NOMO-1 treated with DMSO at 0.1 percent for 48 hours (cell line): ENCODE measurements around the gene PKD1L1.

Experiments used
- DNase-seq: peaks from one replicate; lab custom pipeline; 2025; ENCODE audit not compliant: unreplicated experiment; lab: John Stamatoyannopoulos, UW

PKD1L1 gene

GRCh38 chr7:47907981-47908616 is 40.2 kb downstream of the PKD1L1 start:
- no peak for DNase-seq

- DNase-seq = no peak
These were observed 41.4 kb downstream of the PKD1L1 start for GRCh38 chr7:47906883-47907282.

GRCh38 chr7:47905076-47905920 is 43.0 kb downstream of the PKD1L1 start:
- no peak for DNase-seq

GRCh38 chr7:47902013-47902412 is 46.3 kb downstream of the PKD1L1 start:
- DNase-seq = no peak

GRCh38 chr7:47901542-47901941 is 46.7 kb downstream of the PKD1L1 start:
- no peak for DNase-seq

- DNase-seq = no peak
These were observed 50.4 kb downstream of the PKD1L1 start for GRCh38 chr7:47897831-47898230.

- DNase-seq = no peak
These were observed 51.4 kb downstream of the PKD1L1 start for GRCh38 chr7:47896809-47897423.

- no peak for DNase-seq
These were observed 53.2 kb downstream of the PKD1L1 start for GRCh38 chr7:47895026-47895425.

- no peak for DNase-seq
These were observed 54.4 kb downstream of the PKD1L1 start for GRCh38 chr7:47893721-47894365.

- DNase-seq = no peak
These were observed 55.0 kb downstream of the PKD1L1 start for GRCh38 chr7:47893238-47893637.

- no peak for DNase-seq
These were observed 57.7 kb downstream of the PKD1L1 start for GRCh38 chr7:47890606-47891005.

- DNase-seq = no peak
These were observed 58.1 kb downstream of the PKD1L1 start for GRCh38 chr7:47890125-47890524.

GRCh38 chr7:47889723-47890122 is 58.5 kb downstream of the PKD1L1 start:
- DNase-seq = no peak

- DNase-seq = no peak
These were observed 59.6 kb downstream of the PKD1L1 start for GRCh38 chr7:47888371-47889265.

- DNase-seq = no peak
These were observed 61.1 kb downstream of the PKD1L1 start for GRCh38 chr7:47887016-47887640.

GRCh38 chr7:47885987-47886811 is 62.1 kb downstream of the PKD1L1 start:
- DNase-seq = no peak

- DNase-seq = no peak
These were observed 62.8 kb downstream of the PKD1L1 start for GRCh38 chr7:47885309-47885986.

- DNase-seq = no peak
These were observed 63.6 kb downstream of the PKD1L1 start for GRCh38 chr7:47884675-47885074.

GRCh38 chr7:47882635-47883034 is 65.6 kb downstream of the PKD1L1 start:
- DNase-seq = no peak
